Calu3 (cell line): Measurements from ENCODE around the gene TRMU. TPM values are rescaled to one million over a fixed set of nuclear protein-coding genes. Genes with fewer than 3 reads are reported as not detected.

ENCODE experiments used
- BruUV-seq: library from RNA; stranded (reverse); fragments of 400-500 nt; replicated peaks from 2 replicates; lab custom pipeline; 2021; lab: Mats Ljungman, UMichigan
- CTCF ChIA-PET: fragments of 300-600 bp; sonication (Branson Sonifier 250); formaldehyde crosslinking; loops from one replicate; lab custom pipeline; 2022; ENCODE audit warnings: antibody characterized with exemption; lab: Charles Lee
- DNase-seq: peaks from one replicate; pipeline ENCODE4 v3.0.0; 2022
- H3K27ac Mint-ChIP-seq: one replicate; pipeline ENCODE4 v1.8.0; 2022; ENCODE audit warnings: mixed read lengths; ENCODE audit not compliant: unreplicated experiment
- H3K27me3 Mint-ChIP-seq: one replicate; pipeline ENCODE4 v1.8.0; 2022; ENCODE audit warnings: mixed read lengths; ENCODE audit not compliant: unreplicated experiment
- H3K36me3 Mint-ChIP-seq: one replicate; pipeline ENCODE4 v1.8.0; 2022; ENCODE audit warnings: mild to moderate bottlenecking, moderate library complexity, mixed read lengths; ENCODE audit not compliant: insufficient read depth, unreplicated experiment
- H3K4me1 Mint-ChIP-seq: one replicate; pipeline ENCODE4 v1.8.0; 2022; ENCODE audit warnings: mild to moderate bottlenecking, low read depth, mixed read lengths; ENCODE audit not compliant: unreplicated experiment
- H3K4me3 Mint-ChIP-seq: one replicate; pipeline ENCODE4 v1.8.0; 2022; ENCODE audit warnings: mild to moderate bottlenecking, low read depth, moderate library complexity, mixed read lengths; ENCODE audit not compliant: unreplicated experiment
- H3K9me3 Mint-ChIP-seq: one replicate; pipeline ENCODE4 v1.8.0; 2022; ENCODE audit warnings: low read depth, mixed read lengths; ENCODE audit not compliant: unreplicated experiment
- intact Hi-C: fragments of 100-400 bp; cut with micrococcal nuclease; formaldehyde crosslinking; loops from one replicate; pipeline ENCODE4 v1.10.0; 2022; ENCODE audit not compliant: unreplicated experiment
- total RNA-seq: library from RNA; stranded (reverse); gene quantifications from 2 replicates; pipeline ENCODE4 v1.2.3, GENCODE V29; 2022
- TF ChIP-seq, protein P1 (sequence below): fragments of 200-600 bp; IDR thresholded peaks from one replicate; pipeline ENCODE4 v1.8.0; 2022; ENCODE audit warnings: antibody characterized with exemption; ENCODE audit not compliant: unreplicated experiment

The TRMU gene
- total RNA-seq, 1 experiment from 2014 or later = 79.6 TPM

DNA sequence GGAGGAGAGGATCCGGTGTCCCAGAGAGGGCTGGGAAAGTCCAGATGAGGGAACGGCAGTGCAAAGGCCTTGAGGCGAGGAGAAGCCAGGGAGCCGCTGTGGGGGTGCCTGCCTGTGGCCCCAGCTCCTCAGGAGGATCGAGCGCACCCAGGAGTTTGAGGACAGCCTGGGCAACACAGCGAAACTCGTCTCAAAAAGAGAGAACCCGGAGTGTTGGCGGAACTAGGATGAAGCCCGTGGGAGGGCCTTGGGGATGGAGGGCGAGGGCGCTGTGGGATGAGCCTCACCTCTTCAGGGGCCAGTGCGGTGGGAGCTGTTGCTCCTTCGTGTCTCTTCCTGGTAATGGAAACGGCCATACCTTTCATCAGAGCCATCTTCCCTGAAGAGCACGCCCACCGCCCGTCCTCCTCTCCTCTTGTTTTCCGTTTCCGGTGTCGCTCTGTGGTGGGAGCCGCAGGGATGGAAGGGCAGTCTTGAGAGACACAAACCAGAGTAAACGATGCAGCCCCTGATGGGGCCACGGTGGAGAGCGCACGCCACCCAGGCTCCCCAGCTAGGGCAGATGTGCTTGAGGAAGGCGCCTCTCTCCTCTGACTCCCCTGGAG is 15.7 kb downstream of the TRMU start:
- DNase-seq = no peak
- H3K4me1 Mint-ChIP-seq = peaks cover 8% of the 10 kb centered on the region
- BruUV-seq = no TSS peak
- TF ChIP-seq, protein P1, sequence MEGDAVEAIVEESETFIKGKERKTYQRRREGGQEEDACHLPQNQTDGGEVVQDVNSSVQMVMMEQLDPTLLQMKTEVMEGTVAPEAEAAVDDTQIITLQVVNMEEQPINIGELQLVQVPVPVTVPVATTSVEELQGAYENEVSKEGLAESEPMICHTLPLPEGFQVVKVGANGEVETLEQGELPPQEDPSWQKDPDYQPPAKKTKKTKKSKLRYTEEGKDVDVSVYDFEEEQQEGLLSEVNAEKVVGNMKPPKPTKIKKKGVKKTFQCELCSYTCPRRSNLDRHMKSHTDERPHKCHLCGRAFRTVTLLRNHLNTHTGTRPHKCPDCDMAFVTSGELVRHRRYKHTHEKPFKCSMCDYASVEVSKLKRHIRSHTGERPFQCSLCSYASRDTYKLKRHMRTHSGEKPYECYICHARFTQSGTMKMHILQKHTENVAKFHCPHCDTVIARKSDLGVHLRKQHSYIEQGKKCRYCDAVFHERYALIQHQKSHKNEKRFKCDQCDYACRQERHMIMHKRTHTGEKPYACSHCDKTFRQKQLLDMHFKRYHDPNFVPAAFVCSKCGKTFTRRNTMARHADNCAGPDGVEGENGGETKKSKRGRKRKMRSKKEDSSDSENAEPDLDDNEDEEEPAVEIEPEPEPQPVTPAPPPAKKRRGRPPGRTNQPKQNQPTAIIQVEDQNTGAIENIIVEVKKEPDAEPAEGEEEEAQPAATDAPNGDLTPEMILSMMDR = no peak
- peaks cover 76% of the 10 kb centered on the region for H3K36me3 Mint-ChIP-seq
- no peaks in the 10 kb centered on the region for H3K27me3 Mint-ChIP-seq
- no peaks in the 10 kb centered on the region for H3K9me3 Mint-ChIP-seq
- no peak overlapping the region for H3K4me3 Mint-ChIP-seq
- H3K27ac Mint-ChIP-seq = peak overlapping the region; percentile 9
- CTCF ChIA-PET = no interaction called here
- intact Hi-C loops = no loop called here

DNA sequence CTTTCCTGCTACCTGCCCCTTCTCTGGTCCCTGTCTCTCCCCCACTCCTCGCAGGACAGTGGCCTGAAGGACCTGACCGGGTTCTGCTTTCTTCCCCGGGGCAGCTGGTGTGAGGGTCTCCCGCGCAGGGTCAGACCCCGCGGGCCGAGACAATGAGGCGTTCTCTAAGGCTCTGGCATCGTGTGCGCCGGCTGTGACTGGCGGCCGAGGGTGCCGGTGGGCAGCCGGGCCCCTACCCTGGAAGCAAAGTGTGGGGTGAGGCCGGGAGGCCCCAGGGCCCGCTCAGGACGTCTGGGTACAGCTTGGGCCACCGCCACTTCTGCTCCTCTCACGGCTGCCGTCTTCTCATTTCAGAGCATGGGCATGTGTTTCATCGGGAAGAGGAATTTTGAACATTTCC is 16.3 kb downstream of the TRMU start:
- intact Hi-C loops = no loop called here
- TF ChIP-seq, protein P1 = no peak
- H3K4me1 Mint-ChIP-seq = peaks cover 8% of the 10 kb centered on the region
- DNase-seq = no peak
- no peak overlapping the region for H3K4me3 Mint-ChIP-seq
- H3K27ac Mint-ChIP-seq = no peak overlapping the region
- no peaks in the 10 kb centered on the region for H3K9me3 Mint-ChIP-seq
- CTCF ChIA-PET = no interaction called here
- peaks cover 71% of the 10 kb centered on the region for H3K36me3 Mint-ChIP-seq
- no peaks in the 10 kb centered on the region for H3K27me3 Mint-ChIP-seq
- BruUV-seq = no TSS peak

DNA sequence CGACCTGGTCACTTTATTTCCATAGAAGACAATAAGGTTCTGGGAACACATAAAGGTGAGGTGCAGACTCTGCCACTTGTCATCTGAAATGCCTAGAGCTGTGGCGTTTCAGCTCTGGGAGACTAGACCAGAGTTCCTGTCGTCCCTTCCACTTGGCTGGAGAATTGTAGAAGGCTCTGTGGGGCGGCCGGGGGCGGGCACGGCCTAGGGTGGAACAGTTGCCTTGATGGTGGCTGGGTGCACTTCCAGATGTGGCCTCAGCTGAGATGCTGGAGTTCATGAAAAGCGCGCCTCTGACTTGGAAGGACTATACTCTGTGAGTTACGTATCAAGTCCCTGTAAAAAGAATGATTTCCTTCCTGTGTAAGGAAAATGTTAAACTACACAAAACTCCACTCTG is 16.8 kb downstream of the TRMU start:
- H3K9me3 Mint-ChIP-seq = no peaks in the 10 kb centered on the region
- peaks cover 74% of the 10 kb centered on the region for H3K36me3 Mint-ChIP-seq
- H3K27ac Mint-ChIP-seq = no peak overlapping the region
- intact Hi-C loops = no loop called here
- no peak overlapping the region for H3K4me3 Mint-ChIP-seq
- no peak for DNase-seq
- CTCF ChIA-PET = interaction anchor here (1.0 kb wide), 1 partner anchor 15 kb away, joined by 4 read pairs; no protein-coding TSS in a partner anchor
- peaks cover 8% of the 10 kb centered on the region for H3K4me1 Mint-ChIP-seq
- BruUV-seq = no TSS peak
- TF ChIP-seq, protein P1 = no peak
- no peaks in the 10 kb centered on the region for H3K27me3 Mint-ChIP-seq

DNA sequence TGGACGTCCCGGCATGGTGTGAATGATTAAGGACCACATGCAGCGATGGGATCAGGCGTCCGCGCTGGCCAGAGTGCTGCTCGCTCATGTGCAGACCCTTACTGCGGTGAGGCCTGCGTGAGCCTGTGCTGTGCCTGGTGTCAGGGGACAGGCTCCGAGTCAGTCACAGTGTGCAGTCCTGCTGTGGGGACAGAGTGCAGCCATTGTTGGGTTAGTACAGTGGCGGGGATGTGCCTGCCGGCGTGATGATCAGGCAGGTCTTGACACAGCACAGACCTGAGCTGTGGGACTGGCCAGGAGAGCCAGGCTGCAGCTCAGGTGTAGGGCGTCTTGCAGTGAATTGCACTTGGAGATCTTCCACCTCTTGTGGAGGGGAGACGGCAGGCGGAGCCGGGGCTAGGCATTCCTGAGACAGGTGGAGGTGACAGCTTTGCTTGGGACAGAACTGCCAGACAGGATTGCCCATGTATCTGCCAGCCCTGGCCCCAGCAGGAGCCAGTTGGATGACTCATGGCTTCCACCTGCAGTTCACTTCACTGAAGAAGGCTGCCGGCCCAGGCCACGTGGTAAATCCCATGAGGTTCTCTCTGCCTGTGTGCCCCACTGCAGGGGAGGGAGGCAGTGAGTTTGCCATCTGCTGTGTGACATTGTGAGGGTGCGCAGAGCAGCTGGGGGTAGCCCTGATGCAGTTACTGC is 17.3 kb downstream of the TRMU start:
- CTCF ChIA-PET = interaction anchor here (0.6 to 1.0 kb wide), 2 partner anchors 15 to 25 kb away, joined by 4 to 13 read pairs; no protein-coding TSS in a partner anchor
- H3K9me3 Mint-ChIP-seq = no peaks in the 10 kb centered on the region
- no peak overlapping the region for H3K27ac Mint-ChIP-seq
- no TSS peak for BruUV-seq
- peak; percentile 75 for DNase-seq
- H3K27me3 Mint-ChIP-seq = no peaks in the 10 kb centered on the region
- intact Hi-C loops = no loop called here
- peaks cover 80% of the 10 kb centered on the region for H3K36me3 Mint-ChIP-seq
- H3K4me3 Mint-ChIP-seq = no peak overlapping the region
- H3K4me1 Mint-ChIP-seq = peaks cover 8% of the 10 kb centered on the region
- TF ChIP-seq, protein P1 = no peak
